ENCODE data around the gene HLA-DMA.
"Not testable (repeated sequence)": the region's sequence is repeated elsewhere in the genome, so short reads cannot be mapped to it uniquely, and the experiment has no call there.

HLA-DMA gene

GRCh38 chr6:32953775-32954174, 878 bp upstream of the HLA-DMA start:
- no peak for DNase-seq

DNA sequence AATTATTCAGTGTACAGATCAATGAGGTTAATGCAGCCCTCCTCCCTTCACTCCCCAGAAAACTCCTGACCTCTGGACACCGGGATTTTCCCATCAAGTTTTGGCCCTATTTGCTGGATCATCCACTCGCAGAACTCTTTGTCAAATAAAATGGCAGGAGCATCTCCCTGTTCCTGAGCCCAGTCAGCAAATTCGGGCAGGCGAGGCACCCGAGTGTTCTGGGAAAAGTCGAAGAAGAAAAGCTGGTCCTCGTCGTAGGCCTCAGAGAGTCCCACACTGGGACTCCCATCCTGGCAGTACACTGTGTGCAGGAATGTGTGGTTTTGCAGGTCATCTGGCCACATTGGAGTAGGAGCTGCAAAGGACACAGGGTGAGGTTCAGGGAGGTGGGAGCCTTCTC, 2.4 kb downstream of the HLA-DMA start:
- DNase-seq: no peak

GRCh38 chr6:32950010-32950409, 2.9 kb downstream of the HLA-DMA start:
- no peak for DNase-seq

- no peak for DNase-seq
These were observed 3.8 kb downstream of the HLA-DMA start for GRCh38 chr6:32949113-32949512.

DNA sequence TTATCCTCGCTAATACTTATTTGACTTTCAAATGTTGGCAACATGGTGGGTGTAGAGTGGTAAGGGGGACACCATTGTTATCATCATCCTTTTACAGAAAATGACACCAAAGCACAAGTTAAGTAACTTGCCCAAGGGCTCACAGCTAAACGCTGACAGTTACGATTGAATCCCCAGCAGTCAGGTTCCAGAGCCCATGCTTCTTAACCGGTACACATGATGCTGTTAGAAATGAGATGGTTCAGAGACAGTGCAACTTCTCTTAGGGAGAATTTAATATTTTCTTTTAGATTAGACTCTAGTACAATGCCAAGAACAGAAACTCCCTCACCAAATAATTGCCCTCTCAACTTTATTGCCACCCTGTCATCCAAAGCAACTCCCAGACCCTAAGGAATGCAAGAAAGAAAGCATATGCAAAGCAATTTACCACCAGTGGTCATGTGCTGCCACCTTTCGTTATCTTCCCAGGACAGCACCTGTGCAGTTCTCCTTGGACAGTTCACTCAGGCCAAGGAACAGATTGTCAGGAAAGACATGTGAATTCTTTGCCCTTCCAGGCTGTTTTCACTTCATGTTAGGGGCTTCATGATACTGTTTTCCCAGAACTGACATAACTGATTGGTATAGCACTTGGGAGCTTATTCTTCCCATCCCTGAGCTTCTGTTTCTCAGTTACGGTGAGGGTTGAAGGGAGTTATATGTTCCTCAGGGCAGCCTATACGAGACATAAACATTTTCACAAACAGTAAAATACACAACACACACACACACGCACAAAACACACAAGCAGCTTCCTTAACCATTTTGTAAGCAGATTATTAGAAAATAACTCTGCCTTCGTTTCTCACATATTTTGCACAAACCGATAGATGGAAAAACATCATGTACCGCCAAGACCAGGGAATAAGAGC, 5.1 kb downstream of the HLA-DMA start:
- DNase-seq: no peak

DNA sequence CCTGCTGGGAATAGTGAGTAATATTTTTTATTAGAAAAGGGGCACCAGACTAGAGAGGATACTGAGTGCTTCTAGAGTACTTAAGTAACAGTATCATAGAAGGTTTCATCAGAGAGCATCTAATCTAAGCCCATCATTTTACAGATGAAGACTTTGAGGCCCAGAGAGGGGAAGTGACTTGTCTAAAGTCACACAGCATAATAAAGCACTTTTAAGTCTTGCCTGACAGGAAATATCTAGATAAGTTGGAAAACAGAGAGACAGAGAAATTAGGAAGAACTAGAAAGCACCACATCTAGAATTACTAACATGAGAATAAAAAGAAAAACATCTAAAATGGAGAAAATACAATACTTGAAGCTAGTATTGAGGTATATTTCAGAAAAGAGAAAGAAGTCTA, 6.0 kb downstream of the HLA-DMA start:
- DNase-seq: no peak

- no peak for DNase-seq
These were observed 6.9 kb downstream of the HLA-DMA start for GRCh38 chr6:32945953-32946352.

- DNase-seq: no peak
These were observed 7.7 kb downstream of the HLA-DMA start for GRCh38 chr6:32945108-32945760.

GRCh38 chr6:32943864-32944649, 8.8 kb downstream of the HLA-DMA start:
- no peak for DNase-seq

- not testable (repeated sequence) for DNase-seq
These were observed 10.3 kb downstream of the HLA-DMA start for GRCh38 chr6:32942555-32943123.

DNA sequence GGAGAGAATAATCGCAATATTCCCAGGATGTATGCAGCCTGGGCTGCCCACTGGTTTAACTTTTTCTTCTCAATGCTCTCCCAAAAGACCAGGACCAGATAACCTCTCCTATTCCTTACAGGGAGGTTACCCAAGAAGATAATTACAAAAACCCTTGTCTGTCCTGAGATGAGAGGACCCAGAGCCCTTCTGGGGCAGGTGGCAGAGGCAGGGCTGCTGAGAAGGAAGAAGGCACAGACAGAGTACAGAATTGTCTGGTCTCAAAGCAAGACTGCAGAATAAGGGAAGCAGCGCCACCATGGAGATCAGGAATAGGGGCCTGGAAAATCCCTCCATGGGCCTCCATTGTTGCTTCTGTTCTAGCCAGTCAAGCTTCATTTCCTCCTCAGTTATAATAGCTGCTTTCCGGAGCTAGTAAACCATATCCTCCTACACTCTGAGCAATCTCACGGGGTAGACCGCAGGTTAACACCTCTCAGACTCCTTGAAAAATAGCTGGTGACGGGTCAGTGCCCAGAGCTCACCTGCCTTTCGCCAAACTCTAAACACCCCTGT, 11.6 kb downstream of the HLA-DMA start:
- DNase-seq: no peak

DNA sequence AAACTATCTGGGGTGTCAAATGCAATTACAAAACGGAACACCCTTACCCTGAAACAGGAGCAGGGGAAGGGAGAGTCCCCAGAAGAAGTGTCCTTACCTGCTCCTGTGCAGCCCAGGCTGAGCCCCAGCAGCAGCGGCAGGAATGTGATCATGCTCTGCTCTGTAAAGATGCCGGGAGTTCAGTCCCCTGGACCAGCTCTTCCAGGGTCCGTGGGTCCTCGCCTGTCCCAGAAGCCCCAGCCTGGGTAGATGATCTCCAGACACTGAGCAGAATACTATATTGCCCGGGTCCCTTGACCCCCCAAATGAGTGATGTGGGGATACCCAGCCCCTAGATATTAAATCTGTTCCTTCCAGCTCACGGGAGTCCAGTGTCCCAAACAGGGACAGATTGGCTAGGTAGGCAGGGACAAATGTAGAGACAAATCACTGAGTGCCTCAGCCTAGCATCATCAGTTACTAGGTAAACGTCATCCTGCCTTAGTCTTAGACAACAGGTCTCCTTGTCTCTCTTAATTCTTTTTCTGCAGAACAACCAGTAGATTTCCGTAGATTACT, 12.2 kb downstream of the HLA-DMA start, which contains the start of gene HLA-DMB:
Gene HLA-DMB, minus strand, starts transcription at position 373 of the 558 bp plus-strand sequence. Its CDS starts 221 bp downstream, at position 152.
- DNase-seq: no peak

GRCh38 chr6:32938494-32938893, 14.4 kb downstream of the HLA-DMA start:
- DNase-seq: no peak

GRCh38 chr6:32937230-32937633, 15.7 kb downstream of the HLA-DMA start:
- no peak for DNase-seq

DNA sequence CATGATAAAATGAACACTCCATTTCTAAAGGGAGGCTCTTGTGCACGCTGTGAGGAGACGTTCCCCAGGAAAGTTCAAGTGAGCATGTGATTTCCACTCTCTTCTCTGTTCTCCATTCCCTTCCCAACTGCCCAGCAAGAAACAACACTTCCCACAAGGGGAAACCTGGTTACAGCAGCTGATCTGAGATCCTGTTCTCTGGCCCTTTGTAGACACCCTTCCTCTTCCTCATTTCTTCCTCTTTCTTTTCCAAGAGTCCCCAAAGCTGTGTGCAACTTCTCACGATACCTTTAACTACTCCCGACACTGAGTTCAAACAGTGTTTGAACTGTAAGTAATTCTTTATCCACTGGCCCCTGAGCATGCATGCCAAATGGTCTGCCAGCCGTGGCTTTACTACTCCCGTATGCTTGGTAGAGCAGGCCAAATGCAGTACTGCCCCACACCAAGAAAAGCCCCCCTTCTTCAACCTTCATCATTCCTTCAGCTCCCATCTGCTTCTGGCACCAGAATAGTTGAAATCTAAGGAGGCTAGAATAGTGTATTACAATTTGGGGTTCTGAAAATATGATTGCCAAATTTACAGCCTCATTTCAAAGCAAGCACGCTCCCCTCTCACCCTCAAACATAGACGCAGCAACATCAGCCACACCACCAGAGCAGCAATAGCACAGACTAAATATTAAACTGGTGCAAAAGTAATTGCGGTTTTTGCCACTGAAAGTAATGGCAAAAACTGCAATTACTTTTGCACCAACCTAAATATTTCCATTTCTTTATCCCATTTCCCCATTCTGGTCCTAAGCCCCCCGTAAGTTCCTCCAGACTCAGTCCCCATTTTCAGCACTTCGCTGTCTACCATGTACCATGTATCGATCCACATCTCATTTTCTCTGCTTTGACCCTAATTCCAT, 16.4 kb downstream of the HLA-DMA start:
- DNase-seq: no peak

- DNase-seq: no peak
These were observed 17.2 kb downstream of the HLA-DMA start for GRCh38 chr6:32935551-32936238.

DNA sequence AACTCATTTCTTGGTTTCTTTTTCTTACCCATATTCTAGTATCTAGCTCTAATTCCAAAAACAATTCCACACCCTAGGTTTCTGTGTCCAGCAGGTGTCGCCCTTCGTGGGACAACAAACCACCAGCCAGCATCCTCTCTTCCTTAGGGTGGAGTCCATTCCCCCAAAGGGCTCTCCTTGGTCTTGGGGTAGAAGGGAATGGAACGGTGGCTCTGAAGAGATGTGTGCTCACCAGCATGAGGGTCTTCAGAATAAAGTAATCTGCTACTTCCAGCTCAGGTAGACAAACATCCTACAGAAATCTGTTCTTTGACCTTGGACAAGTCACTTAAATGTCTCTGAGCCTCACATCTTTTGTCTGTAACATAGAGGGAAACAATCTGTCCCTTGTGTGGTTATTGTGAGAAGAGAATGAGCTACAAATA, 19.2 kb downstream of the HLA-DMA start:
- DNase-seq: no peak

GRCh38 chr6:32932132-32932868, 20.6 kb downstream of the HLA-DMA start:
- no peak for DNase-seq

DNA sequence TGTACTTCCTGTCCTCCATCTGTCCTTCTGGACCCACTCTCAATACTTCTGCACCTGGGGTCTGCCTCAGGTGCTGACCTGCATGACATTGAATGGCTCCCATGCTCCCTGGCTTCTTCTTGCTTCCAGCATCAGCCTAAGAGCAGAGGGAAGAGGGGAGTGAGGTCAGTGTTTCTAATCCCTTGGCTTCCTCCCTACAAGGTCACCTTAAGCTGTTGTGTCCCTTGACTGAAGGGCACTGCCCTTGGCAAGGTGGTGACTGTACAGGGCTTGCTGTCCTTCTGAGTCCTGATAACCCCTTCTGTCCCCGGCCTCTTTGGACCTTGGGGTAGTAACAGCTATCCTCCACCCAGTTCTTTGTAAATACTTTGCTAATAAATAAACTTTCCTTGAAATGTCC, 21.7 kb downstream of the HLA-DMA start:
- no peak for DNase-seq

- DNase-seq: no peak
These were observed 30.8 kb downstream of the HLA-DMA start for GRCh38 chr6:32922083-32922482.
